GM12892 (cell line): ENCODE measurements around the gene ANKS1B.

Experiments
- POLR2A ChIP-seq: IDR thresholded peaks from 2 replicates; pipeline ENCODE4 v1.6.1; 2011; ENCODE audit warnings: low read depth, low read length, control low read depth
- POLR2AphosphoS5 ChIP-seq: IDR thresholded peaks from 2 replicates; pipeline ENCODE4 v1.6.1; 2011; ENCODE audit warnings: low read depth, low read length, control low read depth
- TAF1 ChIP-seq: IDR thresholded peaks from 2 replicates; pipeline ENCODE4 v1.6.1; 2011; ENCODE audit warnings: low read depth, mild to moderate bottlenecking, control low read depth, low read length, borderline replicate concordance

DNA sequence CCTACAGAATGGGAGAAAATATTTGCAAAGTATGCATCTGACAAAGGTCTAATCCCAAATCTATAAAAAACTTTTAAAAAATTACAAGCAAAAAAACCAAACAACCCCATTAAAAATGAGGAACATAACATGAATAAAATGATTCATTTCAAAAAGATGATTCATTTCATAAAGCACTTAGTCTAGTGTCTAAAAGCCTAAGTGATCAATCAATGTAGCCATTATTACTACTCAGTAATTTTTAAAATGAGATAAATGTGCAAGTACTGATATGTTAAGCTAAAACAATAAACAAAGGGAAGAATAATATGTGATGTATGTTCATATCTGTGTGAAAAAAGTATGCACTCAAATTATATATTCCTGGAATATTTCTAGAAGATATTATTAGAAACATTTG is 456.3 kb downstream of the ANKS1B start:
- TF ChIP-seq POLR2AphosphoS5 (no peak), TAF1 (no peak), POLR2A (no peak)
